T-helper 1 cell treated with Interleukin-12 subunit alpha and Interleukin-12 subunit beta and Interleukin-4 antibody, amounts not matched to agents 30 ng/mL and 1 ng/mL, for 36 hours (primary cell): ENCODE data around the gene C1orf115. TPM values are rescaled to one million over a fixed set of nuclear protein-coding genes. Genes with fewer than 3 reads are reported as not detected.
"Not testable (repeated sequence)": the region's sequence is repeated elsewhere in the genome, so short reads cannot be mapped to it uniquely, and the experiment has no call there.

Source experiments
- intact Hi-C: fragments of 100-400 bp; cut with micrococcal nuclease; formaldehyde crosslinking; loops from one replicate; pipeline ENCODE4 v1.15.1; 2024
- total RNA-seq: library from RNA; stranded (reverse); gene quantifications from 2 replicates; pipeline ENCODE4 v1.2.3, GENCODE V29; 2022

Gene C1orf115
- total RNA-seq, 1 donor from 2014 or later, result 0.32 TPM

DNA sequence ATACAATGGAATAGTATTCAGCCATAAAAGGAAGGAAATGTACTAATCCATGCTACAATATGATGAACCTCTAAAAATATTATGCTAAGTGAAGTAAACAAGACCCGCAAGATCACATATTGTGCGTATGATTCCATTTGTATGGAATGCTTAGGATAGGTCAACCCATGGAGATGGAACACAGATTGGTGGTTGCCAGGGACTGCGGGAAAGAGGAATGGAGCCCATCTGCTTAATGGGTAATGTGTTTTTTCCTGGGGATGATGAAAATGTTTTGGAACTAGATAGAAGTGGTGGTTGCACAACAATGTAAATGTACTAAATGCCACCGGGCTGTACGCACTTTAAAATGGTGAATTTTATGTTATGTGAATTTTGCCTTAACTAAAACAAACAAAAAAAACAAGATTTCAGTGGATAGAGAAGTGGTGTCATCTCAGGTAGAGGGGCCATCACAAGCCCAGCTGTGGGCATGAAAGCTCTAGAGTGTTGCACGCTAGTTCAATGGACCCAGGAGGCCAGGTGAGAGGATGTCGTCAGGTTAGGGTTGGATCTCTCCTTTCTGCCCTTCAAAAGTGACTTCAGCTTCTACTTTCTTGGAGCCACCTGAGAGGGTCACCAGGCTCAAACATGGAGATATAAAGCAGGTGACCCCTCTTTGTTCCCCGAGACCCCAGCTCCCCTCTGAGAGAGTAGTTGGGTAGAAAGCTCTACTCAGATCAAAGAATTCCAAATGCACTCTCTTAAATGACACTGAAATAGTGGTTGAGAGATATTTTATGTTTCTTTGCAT, 2.5 kb downstream of the C1orf115 start:
- intact Hi-C loops, result loop anchor here (5.0 kb wide), 1 partner anchor 185 kb away; the partner anchor contains the start of gene HLX

DNA sequence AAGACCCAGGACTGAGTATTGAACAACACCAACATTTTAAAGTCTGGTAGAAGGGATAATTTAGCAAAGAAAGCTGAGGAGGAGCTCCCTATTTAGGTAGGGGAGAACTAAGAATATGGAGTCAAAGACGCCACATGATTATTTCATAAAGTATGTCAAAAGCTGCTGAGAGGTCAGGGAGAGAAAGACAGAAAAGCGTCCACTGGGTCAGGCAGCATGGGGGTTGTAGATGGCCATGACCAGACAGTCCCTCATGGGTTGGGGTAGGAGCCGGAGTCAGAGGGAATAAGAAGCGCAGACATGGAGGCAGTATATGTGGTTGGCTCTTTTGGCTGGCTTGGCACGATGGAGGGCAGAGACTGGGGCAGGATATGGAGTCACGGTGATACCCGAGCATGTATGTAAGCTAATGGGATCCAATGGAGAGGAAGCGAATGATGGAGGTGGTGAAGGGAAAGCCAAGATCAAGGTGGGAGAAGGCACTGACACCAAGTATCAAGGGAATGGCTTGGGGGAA, 4.8 kb downstream of the C1orf115 start:
- intact Hi-C loops, result loop anchor here (5.0 kb wide), 1 partner anchor 182 kb away; the partner anchor contains the start of gene HLX

DNA sequence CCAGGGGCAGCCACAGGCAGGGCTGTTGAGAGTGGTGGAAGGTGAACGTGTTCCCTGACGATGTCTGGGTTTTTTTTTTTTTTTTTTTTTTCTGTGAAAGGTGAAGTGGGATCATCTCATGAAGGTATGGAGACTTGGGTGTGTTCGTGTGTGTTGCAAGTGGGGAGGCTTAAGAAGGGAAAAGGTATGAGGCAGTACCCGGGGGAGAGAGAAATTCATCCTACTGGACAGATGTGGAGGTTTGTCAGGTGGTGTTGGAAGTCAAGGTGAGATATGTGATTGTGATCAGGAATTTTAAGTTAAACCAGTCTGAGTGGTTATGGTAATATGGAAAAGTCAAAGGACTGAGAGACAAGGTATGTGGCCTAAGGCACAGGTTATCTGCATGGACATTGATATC, 5.3 kb downstream of the C1orf115 start:
- intact Hi-C loops, result no loop called here

DNA sequence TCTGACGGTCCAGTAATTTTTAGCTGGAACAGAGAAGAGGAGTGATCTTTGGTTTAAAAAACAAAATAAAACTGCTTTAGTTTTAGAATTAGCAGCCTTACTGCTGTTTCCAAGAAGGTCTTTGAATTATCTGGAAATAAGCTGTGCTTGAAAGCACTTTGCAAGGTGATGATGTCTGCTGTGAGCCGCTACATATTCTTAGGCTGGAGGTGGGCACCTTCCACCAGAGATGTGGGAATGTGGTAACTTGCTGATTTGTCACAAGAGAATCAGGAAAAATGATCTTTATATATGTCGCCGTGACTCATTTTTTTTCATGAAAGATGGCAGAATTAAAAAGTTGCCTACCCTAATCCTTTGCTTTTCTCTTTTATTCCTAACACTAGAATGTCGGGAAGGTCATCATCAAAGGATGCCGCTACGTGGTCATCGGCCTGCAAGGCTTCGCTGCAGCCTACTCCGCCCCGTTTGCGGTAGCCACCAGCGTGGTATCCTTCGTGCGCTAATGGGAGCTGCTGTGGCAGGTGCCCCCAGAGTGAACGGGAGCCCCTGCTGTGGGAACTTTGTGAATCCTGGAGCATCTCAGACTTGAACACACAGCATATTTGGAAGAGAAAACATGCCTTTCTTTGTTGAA, 6.2 kb downstream of the C1orf115 start:
- intact Hi-C loops, result no loop called here

DNA sequence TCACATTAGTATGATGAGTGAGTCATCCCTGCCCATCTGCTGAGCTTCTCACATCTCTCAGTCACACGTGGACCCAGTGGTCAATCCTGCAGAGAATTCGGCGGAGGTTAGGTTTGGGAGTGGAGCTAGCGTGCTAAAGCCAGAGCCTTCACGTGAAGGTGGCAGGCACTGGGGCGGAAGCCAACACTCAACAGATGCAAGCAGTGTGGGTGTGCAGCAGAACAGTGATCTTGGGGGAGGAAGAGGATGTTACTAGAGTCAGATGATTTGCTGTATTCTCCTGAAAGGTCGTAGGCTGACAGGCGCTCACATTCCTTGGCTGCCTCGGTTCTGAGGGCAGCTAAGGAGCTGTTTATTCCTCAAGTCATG, 6.7 kb downstream of the C1orf115 start:
- intact Hi-C loops, result no loop called here

DNA sequence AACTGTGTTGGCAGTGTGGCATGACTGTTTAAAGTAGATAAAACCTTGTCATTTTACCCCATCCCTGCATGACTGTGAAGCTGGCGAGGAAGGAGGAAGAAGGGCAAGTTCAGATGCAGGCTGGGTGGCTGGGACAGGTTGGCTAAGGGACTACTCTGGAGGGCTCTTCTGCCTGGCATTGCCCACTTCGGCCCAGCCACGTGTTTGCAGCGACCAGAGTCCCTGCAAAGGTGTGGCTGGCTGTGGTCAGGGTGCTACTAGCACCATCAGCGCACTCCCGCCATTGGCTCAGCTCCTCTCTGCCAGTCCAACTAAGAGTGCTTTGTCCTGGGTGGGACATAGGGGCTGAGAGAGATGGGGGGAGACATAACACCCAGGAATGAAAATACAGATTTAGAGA, 7.2 kb downstream of the C1orf115 start:
- intact Hi-C loops, result no loop called here

DNA sequence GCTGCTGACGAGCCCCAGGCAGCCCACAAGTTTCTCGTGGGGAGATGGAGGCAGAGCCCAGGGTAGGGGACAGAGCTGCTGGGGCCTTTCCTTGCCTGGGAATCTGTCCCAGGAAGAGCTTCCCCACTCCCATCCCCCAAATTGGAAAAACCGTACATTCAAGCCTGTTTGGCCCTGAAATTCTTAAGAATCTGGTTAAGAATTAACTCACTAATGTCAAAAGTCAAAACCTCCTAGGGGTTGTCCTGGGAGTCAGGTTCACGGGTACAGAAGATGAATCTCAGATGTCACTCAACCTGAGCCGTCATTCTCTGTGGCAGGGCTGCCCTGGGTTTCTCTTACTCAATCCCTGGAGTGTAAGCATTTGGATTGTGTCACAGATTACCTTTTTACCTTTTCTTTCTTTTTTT, 8.4 kb downstream of the C1orf115 start:
- intact Hi-C loops, result no loop called here

DNA sequence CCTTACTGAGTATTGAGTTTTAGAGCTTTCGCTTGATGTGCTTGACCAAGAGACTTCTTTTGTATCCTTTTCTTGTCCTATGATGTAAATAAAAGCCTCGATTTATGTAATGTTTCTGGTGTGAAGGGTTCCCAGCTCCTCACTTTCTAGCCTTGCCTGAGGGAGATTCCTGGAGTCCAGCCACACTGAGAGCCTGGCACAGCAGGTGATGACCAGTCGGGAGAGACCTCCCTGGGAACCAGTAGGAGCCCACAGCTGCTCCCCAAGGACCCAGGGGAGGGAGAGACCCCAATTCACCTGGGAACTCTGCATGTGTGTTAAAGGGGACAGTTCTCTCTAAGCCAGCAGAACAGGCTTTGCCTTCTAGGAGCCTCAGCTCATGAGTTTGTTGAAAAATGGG, 8.9 kb downstream of the C1orf115 start:
- intact Hi-C loops, result no loop called here

DNA sequence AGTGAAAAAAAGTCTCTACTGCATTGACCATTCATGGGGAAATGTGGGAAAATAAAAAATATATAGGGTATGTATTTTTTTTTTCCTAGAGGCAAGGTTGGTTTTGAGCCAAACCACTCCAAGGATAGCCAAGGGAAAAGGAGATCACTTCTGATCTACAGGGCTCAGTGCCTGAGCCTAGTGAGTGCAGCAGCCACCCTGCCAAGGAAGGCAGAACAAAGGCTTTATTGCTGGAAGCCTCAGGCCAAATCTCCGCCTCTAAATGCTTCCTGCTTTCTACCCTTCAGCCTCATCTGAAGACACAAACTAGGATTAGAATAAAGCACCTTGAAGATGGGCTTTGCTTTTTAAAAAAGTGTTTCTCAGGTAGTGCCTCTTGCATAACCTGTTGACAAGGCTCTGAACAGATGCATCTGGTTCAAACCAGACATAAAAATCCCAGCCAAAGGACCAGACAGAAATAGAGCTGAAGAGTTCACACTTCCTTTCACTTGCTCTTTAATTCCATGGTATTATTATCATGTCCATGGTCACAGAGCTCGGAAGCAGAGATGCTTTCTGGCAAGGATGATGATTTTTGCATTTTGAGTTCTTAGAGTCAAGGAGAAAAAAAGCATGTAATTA, 10.5 kb downstream of the C1orf115 start:
- intact Hi-C loops, result no loop called here

DNA sequence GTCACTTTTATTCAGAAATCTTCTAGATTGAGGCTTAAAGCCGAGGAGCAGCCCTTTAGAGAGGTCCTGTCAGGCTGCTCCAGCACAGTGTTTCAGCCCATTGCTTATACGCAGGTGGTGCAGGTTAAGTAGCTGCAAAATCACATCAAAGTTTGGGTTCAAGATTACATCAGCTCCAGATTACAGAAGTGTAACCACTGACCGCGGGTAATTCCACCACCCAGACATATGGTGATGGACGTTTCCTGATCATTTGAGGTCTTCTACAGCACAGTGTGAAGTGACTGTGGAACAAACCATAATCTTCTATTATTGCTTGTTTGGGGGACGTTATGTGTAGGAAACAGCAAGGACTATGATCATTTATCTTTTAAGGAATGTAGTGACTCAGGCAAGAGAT, 11.8 kb downstream of the C1orf115 start:
- intact Hi-C loops, result no loop called here

DNA sequence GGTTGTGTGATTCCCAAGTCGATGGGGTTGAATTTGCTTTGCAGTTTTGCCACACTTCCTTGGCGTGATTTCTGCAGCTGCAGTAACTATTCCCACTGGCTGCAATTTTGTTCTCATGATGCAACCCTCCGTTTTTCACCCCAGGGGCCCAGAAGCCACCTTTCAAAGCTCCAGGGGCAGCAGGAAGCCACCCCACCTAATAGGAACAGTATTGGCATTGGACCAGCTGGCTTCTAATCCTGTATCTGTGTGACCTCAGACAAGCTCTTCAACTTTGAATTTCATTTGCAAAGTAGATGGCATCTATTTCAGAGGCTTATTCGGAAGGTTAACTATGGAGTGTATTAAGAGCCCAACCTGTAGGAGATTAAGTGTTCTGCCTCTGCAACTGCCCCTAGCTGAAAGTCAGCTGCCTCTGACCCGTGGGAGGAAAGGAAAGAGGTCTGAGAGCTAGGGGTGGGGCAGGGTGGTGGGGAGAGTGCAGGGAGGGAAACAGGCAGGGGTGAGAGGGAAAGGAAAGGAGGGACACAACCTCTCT, 12.6 kb downstream of the C1orf115 start:
- intact Hi-C loops, result no loop called here

DNA sequence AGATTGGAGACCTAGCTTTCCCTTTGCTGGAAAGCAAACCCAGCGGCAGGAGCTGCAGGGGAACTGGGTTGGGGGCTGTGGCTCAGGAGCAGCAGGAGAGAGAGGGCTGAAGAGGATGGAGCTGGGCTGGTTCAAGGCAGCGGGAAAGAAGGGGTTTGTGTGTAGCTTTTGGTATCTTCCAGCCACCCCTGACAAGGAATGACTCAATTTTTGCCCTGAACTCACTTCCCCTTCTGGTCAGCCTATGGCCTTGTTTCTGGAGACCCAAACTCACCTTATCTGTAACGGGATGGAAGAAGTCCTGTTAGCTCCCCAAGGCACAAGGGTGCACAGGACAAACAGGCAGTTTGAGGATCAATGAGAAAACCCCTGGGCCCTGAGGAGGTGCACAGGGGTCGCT, 13.1 kb downstream of the C1orf115 start:
- intact Hi-C loops, result no loop called here

DNA sequence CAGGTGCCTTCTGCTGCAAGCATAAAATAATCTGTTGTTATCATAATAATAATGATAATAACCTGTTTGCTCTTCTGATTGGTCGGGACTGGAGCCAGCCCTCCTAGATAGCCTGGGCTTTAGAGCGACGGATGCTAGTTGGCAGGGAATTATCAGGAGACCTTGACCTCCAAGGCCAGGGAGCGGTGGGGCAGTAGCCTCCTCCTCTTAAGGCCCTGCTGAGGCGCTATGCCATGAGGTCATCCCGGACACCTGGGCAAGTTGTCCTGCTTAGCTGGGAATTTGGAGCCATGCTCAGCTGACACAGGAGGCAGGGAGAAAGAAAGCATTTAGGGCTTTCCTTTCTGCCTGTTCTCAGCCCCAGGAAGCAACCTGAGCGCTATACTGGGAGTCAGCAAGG, 15.6 kb downstream of the C1orf115 start:
- intact Hi-C loops, result no loop called here

DNA sequence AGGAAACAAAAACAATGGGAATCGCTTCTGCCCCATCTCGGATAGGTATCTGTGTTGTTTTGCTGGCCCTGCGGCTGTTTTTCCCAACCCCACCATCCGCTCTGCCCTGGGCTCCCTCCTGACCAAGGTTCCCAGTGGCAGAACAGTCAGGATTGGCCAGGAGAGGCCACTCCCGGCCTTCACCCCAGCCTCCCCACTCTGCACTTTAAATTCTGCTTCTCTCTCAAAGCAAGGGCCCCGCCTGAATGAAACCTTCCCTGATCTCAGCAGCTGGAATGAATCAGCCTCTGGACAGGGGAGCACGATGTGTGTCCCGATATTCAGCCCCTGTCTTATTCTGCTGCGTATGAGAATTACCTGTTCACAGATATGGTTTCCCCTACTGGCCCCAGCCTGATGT, 16.3 kb downstream of the C1orf115 start:
- intact Hi-C loops, result no loop called here

DNA sequence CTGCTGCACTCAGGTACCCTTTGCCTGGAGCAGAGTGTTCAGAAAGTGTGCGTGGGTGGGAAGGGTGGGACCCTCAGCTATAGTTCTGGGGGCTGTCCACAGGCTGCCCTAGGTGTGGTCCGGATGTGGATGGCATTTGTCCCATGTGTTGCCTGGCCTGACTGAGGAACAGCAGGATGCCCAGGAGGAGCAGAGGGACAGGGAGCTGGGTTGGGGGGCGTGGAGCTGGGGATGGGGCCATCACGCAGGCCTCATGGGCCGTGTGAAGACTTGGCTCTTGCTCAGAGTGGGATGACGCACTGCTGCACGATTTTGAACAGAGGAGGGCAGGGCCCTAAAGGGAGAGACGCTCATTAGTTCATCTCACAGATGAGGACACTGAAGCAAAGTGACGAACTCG, 17.0 kb downstream of the C1orf115 start:
- intact Hi-C loops, result no loop called here

DNA sequence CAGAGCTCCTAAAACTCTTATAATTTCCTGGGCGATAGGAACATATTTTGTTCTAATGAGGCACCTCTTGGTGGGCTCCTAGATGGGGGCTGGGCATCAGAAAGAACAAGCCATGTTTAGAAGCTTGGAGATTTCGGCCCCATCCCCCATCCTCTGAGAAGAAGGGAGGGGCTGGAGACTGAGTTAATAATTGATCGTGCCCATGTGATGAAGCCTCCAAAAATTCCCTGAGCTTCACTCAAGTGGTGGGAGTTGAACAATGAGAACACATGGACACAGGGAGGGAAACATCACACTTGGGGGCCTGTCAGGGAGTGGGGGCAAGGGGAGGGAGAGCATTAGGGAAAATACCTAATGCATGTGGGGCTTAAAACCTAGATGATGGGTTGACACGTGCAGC, 18.1 kb downstream of the C1orf115 start:
- intact Hi-C loops, result no loop called here

DNA sequence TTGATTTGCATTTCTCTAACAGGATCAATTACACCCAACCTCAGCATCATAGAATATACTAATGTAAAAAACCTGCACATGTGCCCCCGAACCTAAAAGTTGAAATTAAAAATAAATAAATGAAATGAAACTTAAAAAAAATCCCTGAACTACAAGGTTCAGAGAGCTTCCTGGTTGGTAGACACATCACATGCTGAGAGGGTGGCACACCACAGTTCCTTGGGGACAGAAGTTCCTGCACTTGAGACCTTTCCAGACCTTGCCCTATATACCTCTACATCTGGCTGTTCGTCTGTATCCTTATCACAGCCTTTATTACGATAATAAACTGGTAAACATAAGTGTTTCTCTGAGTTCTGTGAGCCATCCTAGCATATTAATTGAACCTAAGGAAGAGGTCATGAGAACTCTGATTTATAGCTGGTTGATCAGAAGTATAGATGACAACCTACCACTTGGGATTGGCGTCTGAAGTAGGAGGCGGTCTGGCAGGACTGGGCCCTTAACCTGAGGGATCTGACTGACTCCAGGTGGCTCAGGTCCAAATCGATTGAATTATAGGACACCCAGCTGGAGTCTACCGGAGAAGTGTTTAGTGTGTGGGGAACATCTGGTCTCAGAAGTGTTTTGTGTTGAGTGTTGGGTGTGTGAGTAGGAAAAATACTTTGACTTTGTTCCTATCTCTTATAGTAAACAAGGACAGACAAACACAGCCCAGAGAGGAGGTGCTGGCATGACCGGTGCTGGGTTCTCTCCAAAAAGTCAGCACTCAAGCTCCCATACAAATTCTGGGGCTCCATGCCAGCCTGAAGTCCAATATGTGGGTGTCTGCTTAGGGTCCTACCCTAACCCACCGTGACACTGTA, 19.0 kb downstream of the C1orf115 start:
- intact Hi-C loops, result no loop called here

DNA sequence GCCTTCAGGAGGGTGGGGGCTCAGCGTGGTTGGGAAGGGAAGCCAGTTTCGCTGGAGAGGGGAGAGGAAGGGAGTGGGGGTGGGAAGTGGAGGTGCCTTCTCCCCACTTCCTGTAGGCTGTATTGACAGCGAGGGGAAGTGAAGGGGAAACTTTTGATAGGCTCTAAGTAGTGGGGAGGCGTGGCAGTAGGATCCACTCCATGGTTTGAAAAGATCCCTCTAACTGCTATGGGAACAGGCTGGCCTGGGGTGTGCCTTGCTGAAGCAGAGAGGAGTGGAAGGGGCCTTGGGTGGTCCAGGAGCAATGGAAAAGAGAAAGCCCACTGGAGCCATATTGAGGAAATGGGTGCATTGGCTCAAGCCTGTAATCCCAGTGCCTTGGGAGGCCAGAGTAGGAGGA, 20.2 kb downstream of the C1orf115 start:
- intact Hi-C loops, result no loop called here

DNA sequence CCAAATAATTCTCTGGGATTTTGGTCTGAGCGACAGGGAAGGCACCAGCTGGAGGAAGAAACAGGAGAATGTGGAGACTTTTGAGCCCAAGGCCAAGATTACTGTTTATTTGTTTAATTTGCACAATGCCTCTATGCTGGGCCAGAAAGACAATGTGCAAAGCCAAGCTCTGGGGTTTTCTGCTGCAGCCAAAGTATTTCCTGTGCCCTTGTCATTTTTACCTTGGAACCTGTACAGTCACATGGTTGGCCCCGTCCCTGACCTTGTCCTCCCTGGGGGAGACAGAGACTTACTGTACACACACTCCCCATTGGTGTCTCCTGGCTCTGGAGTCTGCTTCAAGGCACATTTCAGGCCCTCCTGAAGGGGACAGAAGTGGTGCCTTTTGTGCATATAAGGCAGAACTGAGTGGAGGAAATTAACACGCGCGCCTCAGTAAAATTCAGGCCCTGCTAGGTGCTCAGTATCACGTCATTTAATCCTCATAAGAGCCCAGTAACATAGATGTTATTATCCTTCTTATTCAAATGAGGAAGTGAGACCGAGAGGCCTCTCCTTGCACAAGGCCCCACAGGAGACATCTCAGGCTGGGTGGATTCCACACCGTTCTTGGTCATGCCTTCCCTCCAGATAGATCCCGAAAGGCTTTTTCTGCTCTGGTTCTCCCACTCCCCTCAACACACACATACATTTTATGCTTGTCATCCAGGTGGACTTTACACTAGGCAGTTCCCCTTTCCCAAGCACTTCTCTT, 21.1 kb downstream of the C1orf115 start:
- intact Hi-C loops, result no loop called here

DNA sequence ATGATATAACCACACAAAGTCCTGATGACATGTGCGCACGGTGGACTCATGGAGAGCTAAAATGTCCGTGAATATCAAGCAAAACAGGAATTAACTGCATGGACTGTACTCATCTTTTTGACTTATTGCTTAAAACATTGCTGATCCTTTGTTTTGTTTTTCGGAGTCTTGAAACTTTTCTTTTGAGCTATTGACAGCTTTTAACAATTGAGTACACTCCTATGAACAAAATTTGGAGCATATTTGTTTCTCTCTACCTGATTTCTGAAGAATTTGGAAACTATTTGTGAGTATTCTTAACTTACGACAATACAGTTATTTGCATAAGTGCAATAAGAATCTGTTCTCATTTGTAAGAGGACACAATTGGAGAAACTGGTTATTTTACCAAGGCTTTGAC, 25.8 kb downstream of the C1orf115 start:
- intact Hi-C loops, result not testable (repeated sequence)
